ENCODE data around the gene ITGB1BP1. TPM values are rescaled to one million over a fixed set of nuclear protein-coding genes. Genes with fewer than 3 reads are reported as not detected.

The ITGB1BP1 gene
- total RNA-seq, 2 experiments from 2014 or later, result 24.4 to 25.0 TPM

- no peaks in the 10 kb centered on the region for H3K27me3 Mint-ChIP-seq
- no peaks in the 10 kb centered on the region for H3K4me1 ChIP-seq (ENCODE audit: insufficient read depth, low read length)
- H3K36me3 Mint-ChIP-seq (ENCODE audit: low read depth), result no peaks in the 10 kb centered on the region
- no peaks in the 10 kb centered on the region for H3K9me3 Mint-ChIP-seq
- H3K4me1 Mint-ChIP-seq (ENCODE audit: low read depth), result no peaks in the 10 kb centered on the region
- no peak overlapping the region for H3K4me3 Mint-ChIP-seq
- intact Hi-C loops (cut with DNase I, micrococcal nuclease), result no loop called here
- H3K4me3 ChIP-seq (ENCODE audit: low read length), result no peak overlapping the region
- CTCF ChIA-PET, result no interaction called here
- no peak overlapping the region for H3K27ac Mint-ChIP-seq
- no peak for TF ChIP-seq CTCF (IDR thresholded peaks at IDR 0.05)
- H3K9me3 ChIP-seq (ENCODE audit: control insufficient read depth in 1 of 2, insufficient read depth in 1 of 2, low read length in 2 of 2), result no peaks in the 10 kb centered on the region
- POLR2A ChIA-PET, result no interaction called here
- DNase-seq (no peak), ATAC-seq (ENCODE audit: poor library complexity) (no peak)
- no peaks in the 10 kb centered on the region for H3K36me3 ChIP-seq (ENCODE audit: insufficient read depth, low read length)
- no peaks in the 10 kb centered on the region for H3K27me3 ChIP-seq (ENCODE audit: control insufficient read depth in 1 of 2, insufficient read depth in 2 of 2, low read length in 2 of 2)
- no peak overlapping the region for H3K27ac ChIP-seq (ENCODE audit: low read depth in 1 of 2, low read length in 2 of 2)
Measured at GRCh38 chr2:9384521-9384920, 38.8 kb downstream of the ITGB1BP1 start.

GRCh38 chr2:9382604-9383235, 40.6 kb downstream of the ITGB1BP1 start:
- no peak for ATAC-seq (ENCODE audit: poor library complexity)

GRCh38 chr2:9380702-9381628, 42.4 kb downstream of the ITGB1BP1 start:
- CTCF ChIA-PET, result no interaction called here
- TF ChIP-seq CTCF (IDR thresholded peaks at IDR 0.05), result no peak

More at GRCh38 chr2:9382604-9383235, 40.6 kb downstream of the ITGB1BP1 start:
- Mint-ChIP-seq H3K27ac (no peak overlapping the region), H3K27me3 (no peaks in the 10 kb centered on the region), H3K4me3 (no peak overlapping the region), H3K9me3 (no peaks in the 10 kb centered on the region), H3K36me3 (ENCODE audit: low read depth) (no peaks in the 10 kb centered on the region), H3K4me1 (ENCODE audit: low read depth) (no peaks in the 10 kb centered on the region)
- intact Hi-C loops (cut with DNase I, micrococcal nuclease), result no loop called here
- Histone ChIP-seq H3K9me3 (ENCODE audit: control insufficient read depth in 1 of 2, insufficient read depth in 1 of 2, low read length in 2 of 2) (no peaks in the 10 kb centered on the region), H3K27ac (ENCODE audit: low read depth in 1 of 2, low read length in 2 of 2) (no peak overlapping the region), H3K4me1 (ENCODE audit: insufficient read depth, low read length) (no peaks in the 10 kb centered on the region), H3K27me3 (ENCODE audit: control insufficient read depth in 1 of 2, insufficient read depth in 2 of 2, low read length in 2 of 2) (peaks cover 0 to 2% of the 10 kb centered on the region in 2 experiments), H3K36me3 (ENCODE audit: insufficient read depth, low read length) (no peaks in the 10 kb centered on the region), H3K4me3 (ENCODE audit: low read length) (no peak overlapping the region)
- ChIA-PET CTCF (no interaction called here), POLR2A (no interaction called here)
- TF ChIP-seq CTCF (IDR thresholded peaks at IDR 0.05), result no peak
- no peak for DNase-seq

More at GRCh38 chr2:9380702-9381628, 42.4 kb downstream of the ITGB1BP1 start:
- no peak overlapping the region for H3K4me3 Mint-ChIP-seq
- no peak overlapping the region for H3K4me3 ChIP-seq (ENCODE audit: low read length)
- no peaks in the 10 kb centered on the region for H3K36me3 Mint-ChIP-seq (ENCODE audit: low read depth)
- H3K27ac Mint-ChIP-seq, result no peak overlapping the region
- peaks cover 0 to 3% of the 10 kb centered on the region in 2 experiments for H3K27me3 ChIP-seq (ENCODE audit: control insufficient read depth in 1 of 2, insufficient read depth in 2 of 2, low read length in 2 of 2)
- H3K9me3 ChIP-seq (ENCODE audit: control insufficient read depth in 1 of 2, insufficient read depth in 1 of 2, low read length in 2 of 2), result no peaks in the 10 kb centered on the region
- no peaks in the 10 kb centered on the region for H3K4me1 Mint-ChIP-seq (ENCODE audit: low read depth)
- H3K27me3 Mint-ChIP-seq, result no peaks in the 10 kb centered on the region
- no peak overlapping the region for H3K27ac ChIP-seq (ENCODE audit: low read depth in 1 of 2, low read length in 2 of 2)
- no peaks in the 10 kb centered on the region for H3K4me1 ChIP-seq (ENCODE audit: insufficient read depth, low read length)
- intact Hi-C loops (cut with DNase I, micrococcal nuclease), result no loop called here
- no peak for ATAC-seq (ENCODE audit: poor library complexity)
- DNase-seq, result no peak
- no peaks in the 10 kb centered on the region for H3K9me3 Mint-ChIP-seq
- no peaks in the 10 kb centered on the region for H3K36me3 ChIP-seq (ENCODE audit: insufficient read depth, low read length)
- POLR2A ChIA-PET, result no interaction called here
